ENCODE data around the gene SHC3.

GRCh38 chr9:88993871-88994460, 184.7 kb downstream of the SHC3 start:
- TF ChIP-seq CTCF (IDR thresholded peaks at IDR 0.05) (no peak), POLR2A (IDR thresholded peaks at IDR 0.05) (no peak)
